Astrocyte of the spinal cord (primary cell): ENCODE measurements around the gene TNFRSF14.
"Not testable (repeated sequence)": the region's sequence is repeated elsewhere in the genome, so short reads cannot be mapped to it uniquely, and the experiment has no call there.

Experiments used
- DNase-seq: peaks from one replicate; pipeline ENCODE4 v3.0.0; 2011; ENCODE audit warnings: low read depth, low spot score
- H3K4me3 ChIP-seq: 2 replicates; pipeline ENCODE4 v1.5.1; 2011; ENCODE audit warnings: low read depth, mild to moderate bottlenecking, low read length, moderate library complexity
- in situ Hi-C: cut with HindIII; loops from 2 replicates; pipeline ENCODE4 v1.10.0; 2017; ENCODE audit warnings: low sequenced_read_pairs
- TF ChIP-seq, protein P1 (sequence below): IDR thresholded peaks from 2 replicates; pipeline ENCODE4 v1.5.1; 2012; ENCODE audit warnings: low read depth, mild to moderate bottlenecking, low read length, inconsistent platforms

The TNFRSF14 gene

GRCh38 chr1:2575801-2576663 lies 19.9 kb downstream of the TNFRSF14 start:
- in situ Hi-C loops: no loop called here

DNA sequence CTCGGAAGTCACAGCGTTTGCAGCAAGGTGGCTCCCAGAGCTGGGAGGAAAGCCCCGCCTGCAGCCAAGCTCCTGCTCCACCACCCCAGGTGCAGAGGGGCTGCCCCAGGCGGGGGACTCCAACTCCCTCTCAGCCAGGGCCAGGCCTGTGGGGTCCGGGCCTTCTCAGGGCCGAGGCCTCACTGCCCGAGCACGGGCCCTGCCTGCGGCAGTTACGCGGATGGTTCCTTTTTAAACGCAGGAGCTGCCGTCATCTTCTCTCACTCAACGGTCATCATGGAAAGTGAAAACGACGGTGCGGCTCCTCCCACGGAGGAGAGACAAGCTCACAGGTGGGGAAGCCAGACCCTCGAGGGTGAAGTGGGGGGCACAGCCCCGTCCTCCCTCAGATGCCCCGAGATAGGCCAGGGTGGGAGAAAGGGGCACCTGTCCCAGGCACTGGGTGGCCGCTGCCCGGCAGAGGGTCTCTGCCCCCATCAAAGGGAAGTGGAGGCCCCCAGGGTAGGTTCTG lies 21.4 kb downstream of the TNFRSF14 start:
- H3K4me3 ChIP-seq, DNase-seq, in situ Hi-C loops: not testable (repeated sequence)

More at GRCh38 chr1:2575801-2576663, 19.9 kb downstream of the TNFRSF14 start:
- DNase-seq: no peak
- TF ChIP-seq, protein P1, sequence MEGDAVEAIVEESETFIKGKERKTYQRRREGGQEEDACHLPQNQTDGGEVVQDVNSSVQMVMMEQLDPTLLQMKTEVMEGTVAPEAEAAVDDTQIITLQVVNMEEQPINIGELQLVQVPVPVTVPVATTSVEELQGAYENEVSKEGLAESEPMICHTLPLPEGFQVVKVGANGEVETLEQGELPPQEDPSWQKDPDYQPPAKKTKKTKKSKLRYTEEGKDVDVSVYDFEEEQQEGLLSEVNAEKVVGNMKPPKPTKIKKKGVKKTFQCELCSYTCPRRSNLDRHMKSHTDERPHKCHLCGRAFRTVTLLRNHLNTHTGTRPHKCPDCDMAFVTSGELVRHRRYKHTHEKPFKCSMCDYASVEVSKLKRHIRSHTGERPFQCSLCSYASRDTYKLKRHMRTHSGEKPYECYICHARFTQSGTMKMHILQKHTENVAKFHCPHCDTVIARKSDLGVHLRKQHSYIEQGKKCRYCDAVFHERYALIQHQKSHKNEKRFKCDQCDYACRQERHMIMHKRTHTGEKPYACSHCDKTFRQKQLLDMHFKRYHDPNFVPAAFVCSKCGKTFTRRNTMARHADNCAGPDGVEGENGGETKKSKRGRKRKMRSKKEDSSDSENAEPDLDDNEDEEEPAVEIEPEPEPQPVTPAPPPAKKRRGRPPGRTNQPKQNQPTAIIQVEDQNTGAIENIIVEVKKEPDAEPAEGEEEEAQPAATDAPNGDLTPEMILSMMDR: no peak
- no peak overlapping the region for H3K4me3 ChIP-seq

DNA sequence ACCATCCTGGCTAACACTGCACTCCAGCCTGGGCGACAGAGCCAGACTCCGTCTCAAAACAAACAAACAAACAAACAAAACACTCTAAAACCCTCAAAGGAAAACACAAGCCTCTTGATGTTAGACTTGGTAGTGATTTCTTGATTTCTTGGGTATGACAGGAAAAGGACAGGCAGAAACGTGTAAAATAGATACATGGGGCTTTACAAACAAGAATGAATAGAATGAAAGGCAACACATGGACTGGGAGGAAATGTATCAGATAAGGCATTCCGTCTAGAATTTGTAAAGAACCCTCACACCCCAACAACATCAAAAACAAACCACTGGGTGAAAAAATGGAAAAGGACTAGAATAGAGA lies 22.6 kb downstream of the TNFRSF14 start:
- TF ChIP-seq, protein P1: no peak
- in situ Hi-C loops: no loop called here
- DNase-seq: no peak
- H3K4me3 ChIP-seq: no peak overlapping the region

- in situ Hi-C loops: no loop called here
These were observed 24.5 kb downstream of the TNFRSF14 start for GRCh38 chr1:2580691-2581090.

GRCh38 chr1:2582391-2582790 lies 26.2 kb downstream of the TNFRSF14 start:
- in situ Hi-C loops: no loop called here
- H3K4me3 ChIP-seq: no peak overlapping the region
- DNase-seq: no peak
- TF ChIP-seq, protein P1: no peak

More at GRCh38 chr1:2580691-2581090, 24.5 kb downstream of the TNFRSF14 start:
- H3K4me3 ChIP-seq: no peak overlapping the region
- TF ChIP-seq, protein P1: no peak
- DNase-seq: no peak

GRCh38 chr1:2583331-2583791 lies 27.2 kb downstream of the TNFRSF14 start:
- DNase-seq: no peak
- TF ChIP-seq, protein P1: no peak
- no peak overlapping the region for H3K4me3 ChIP-seq
- in situ Hi-C loops: no loop called here

- no peak for DNase-seq
- no peak overlapping the region for H3K4me3 ChIP-seq
- in situ Hi-C loops: no loop called here
- TF ChIP-seq, protein P1: no peak
These were observed 27.7 kb downstream of the TNFRSF14 start for GRCh38 chr1:2583871-2584351.
